ENCODE data around the gene ATF7. TPM values are rescaled to one million over a fixed set of nuclear protein-coding genes. Genes with fewer than 3 reads are reported as not detected.

Gene ATF7
- total and polyA plus RNA-seq, 2 of the 13 experiments (the other 11 are each of a cell fraction or from before 2014, with no cell fraction given), result 9.6 to 16.2 TPM

- TF ChIP-seq ZMYM4 (CRISPR knock-in tag; IDR thresholded peaks at IDR 0.05) (0 out of 2 replicates have a peak, but pooled peaks have one; percentile 31), PPARG (CRISPR knock-in tag; conservative IDR thresholded peaks at IDR 0.05) (no peak), RBM39 (IDR thresholded peaks at IDR 0.05; ENCODE audit: low read depth, low read length, poor library complexity, severe bottlenecking) (peak; percentile 47), MXI1 (IDR thresholded peaks at IDR 0.05; ENCODE audit: borderline replicate concordance, low read depth, low read length) (peak; percentile 85; the same call in 1 of the 3 replicates), REL (CRISPR knock-in tag; conservative IDR thresholded peaks at IDR 0.05) (0 out of 2 replicates have a peak, but pooled peaks have one; percentile 54), ZSCAN9 (CRISPR knock-in tag; IDR thresholded peaks at IDR 0.05; ENCODE audit: borderline replicate concordance) (no peak), ZNF788 (CRISPR knock-in tag; IDR thresholded peaks at IDR 0.05; ENCODE audit: borderline replicate concordance) (no peak; the same call in 1 of the 2 replicates), RORA (CRISPR knock-in tag; IDR thresholded peaks at IDR 0.05) (no peak), MTF1 (CRISPR knock-in tag; IDR thresholded peaks at IDR 0.05) (no peak), ZNF605 (CRISPR knock-in tag; IDR thresholded peaks at IDR 0.05) (0 out of 2 replicates have a peak, but pooled peaks have one; percentile 39), NONO (IDR thresholded peaks at IDR 0.05) (no peak), NONO (CRISPR knock-in tag; conservative IDR thresholded peaks at IDR 0.05) (peak; percentile 67; the same call in 1 of the 2 replicates), ZNF619 (CRISPR knock-in tag; IDR thresholded peaks at IDR 0.05) (0 out of 2 replicates have a peak, but pooled peaks have one; percentile 37), ZNF800 (CRISPR knock-in tag; IDR thresholded peaks at IDR 0.05) (no peak), POLR2AphosphoS5 (IDR thresholded peaks at IDR 0.05; ENCODE audit: low read depth, low read length) (peak; percentile 54), KDM2A (CRISPR knock-in tag; IDR thresholded peaks at IDR 0.05; ENCODE audit: borderline replicate concordance, low read depth) (peak; percentile 82; the same call in 1 of the 2 replicates), MBD4 (IDR thresholded peaks at IDR 0.05; ENCODE audit: borderline replicate concordance, low read length) (no peak), ASH2L (IDR thresholded peaks at IDR 0.05; ENCODE audit: insufficient read length, low read depth, low read length) (peak; percentile 19), ZSCAN22 (CRISPR knock-in tag; IDR thresholded peaks at IDR 0.05) (no peak), BCL6 (CRISPR knock-in tag; IDR thresholded peaks at IDR 0.05) (0 out of 2 replicates have a peak, but pooled peaks have one; percentile 45), CTCF (CRISPR knock-in tag; IDR thresholded peaks at IDR 0.05) (peak; percentile 11), NCOA2 (CRISPR knock-in tag; IDR thresholded peaks at IDR 0.05) (peak; percentile 46; the same call in 1 of the 2 replicates)
- TF ChIP-seq, protein P1, sequence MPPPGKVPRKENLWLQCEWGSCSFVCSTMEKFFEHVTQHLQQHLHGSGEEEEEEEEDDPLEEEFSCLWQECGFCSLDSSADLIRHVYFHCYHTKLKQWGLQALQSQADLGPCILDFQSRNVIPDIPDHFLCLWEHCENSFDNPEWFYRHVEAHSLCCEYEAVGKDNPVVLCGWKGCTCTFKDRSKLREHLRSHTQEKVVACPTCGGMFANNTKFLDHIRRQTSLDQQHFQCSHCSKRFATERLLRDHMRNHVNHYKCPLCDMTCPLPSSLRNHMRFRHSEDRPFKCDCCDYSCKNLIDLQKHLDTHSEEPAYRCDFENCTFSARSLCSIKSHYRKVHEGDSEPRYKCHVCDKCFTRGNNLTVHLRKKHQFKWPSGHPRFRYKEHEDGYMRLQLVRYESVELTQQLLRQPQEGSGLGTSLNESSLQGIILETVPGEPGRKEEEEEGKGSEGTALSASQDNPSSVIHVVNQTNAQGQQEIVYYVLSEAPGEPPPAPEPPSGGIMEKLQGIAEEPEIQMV (CRISPR knock-in tag; IDR thresholded peaks at IDR 0.05; ENCODE audit: low read depth), result no peak
Observed at GRCh38 chr12:53492830-53493609, 133.2 kb downstream of the ATF7 start (continued).

Measured in HepG2 (cell line).